ENCODE results near the gene C6orf118.

C6orf118 gene

GRCh38 chr6:165308926-165309731, at the start of gene C6orf118:
TSS of gene C6orf118 (minus strand) at chr6:165309605. CDS start at chr6:165309586, 19 bp downstream.
- no peak for DNase-seq (ENCODE audit: low read depth, low spot score)
- no peak within 1 kb of the TSS for H3K27ac ChIP-seq

- H3K27ac ChIP-seq = no peak overlapping the region
- no peak for DNase-seq (ENCODE audit: low read depth, low spot score)
Observed at GRCh38 chr6:165345700-165346099, 36.3 kb upstream of the C6orf118 start.

GRCh38 chr6:165340532-165340931, 31.1 kb upstream of the C6orf118 start:
- DNase-seq (ENCODE audit: low read depth, low spot score) = no peak

GRCh38 chr6:165325609-165326008, 16.2 kb upstream of the C6orf118 start:
- DNase-seq (ENCODE audit: low read depth, low spot score) = no peak
- H3K27ac ChIP-seq = no peak overlapping the region

More at GRCh38 chr6:165340532-165340931, 31.1 kb upstream of the C6orf118 start:
- no peak overlapping the region for H3K27ac ChIP-seq

- DNase-seq (ENCODE audit: low read depth, low spot score) = no peak
- H3K27ac ChIP-seq = no peak overlapping the region
Observed at GRCh38 chr6:165321555-165322145, 12.2 kb upstream of the C6orf118 start.

GRCh38 chr6:165321150-165321549, 11.7 kb upstream of the C6orf118 start:
- no peak for DNase-seq (ENCODE audit: low read depth, low spot score)

GRCh38 chr6:165317723-165318122, 8.3 kb upstream of the C6orf118 start:
- DNase-seq (ENCODE audit: low read depth, low spot score) = no peak

More at GRCh38 chr6:165321150-165321549, 11.7 kb upstream of the C6orf118 start:
- H3K27ac ChIP-seq = no peak overlapping the region

GRCh38 chr6:165306955-165307354, 2.5 kb downstream of the C6orf118 start:
- no peak for DNase-seq (ENCODE audit: low read depth, low spot score)
- H3K27ac ChIP-seq = no peak overlapping the region

More at GRCh38 chr6:165317723-165318122, 8.3 kb upstream of the C6orf118 start:
- H3K27ac ChIP-seq = no peak overlapping the region

- H3K27ac ChIP-seq = no peak overlapping the region
- no peak for DNase-seq (ENCODE audit: low read depth, low spot score)
Observed at GRCh38 chr6:165301372-165302246, 7.8 kb downstream of the C6orf118 start.

- H3K27ac ChIP-seq = no peak overlapping the region
- no peak for DNase-seq (ENCODE audit: low read depth, low spot score)
Observed at GRCh38 chr6:165300422-165300936, 8.9 kb downstream of the C6orf118 start.

- H3K27ac ChIP-seq = no peak overlapping the region
- DNase-seq (ENCODE audit: low read depth, low spot score) = no peak
Observed at GRCh38 chr6:165298875-165299274, 10.5 kb downstream of the C6orf118 start.

GRCh38 chr6:165298402-165298801, 11.0 kb downstream of the C6orf118 start:
- no peak for DNase-seq (ENCODE audit: low read depth, low spot score)
- no peak overlapping the region for H3K27ac ChIP-seq

GRCh38 chr6:165292657-165293056, 16.7 kb downstream of the C6orf118 start:
- H3K27ac ChIP-seq = no peak overlapping the region
- DNase-seq (ENCODE audit: low read depth, low spot score) = no peak

- no peak for DNase-seq (ENCODE audit: low read depth, low spot score)
- H3K27ac ChIP-seq = no peak overlapping the region
Observed at GRCh38 chr6:165274611-165275010, 34.8 kb downstream of the C6orf118 start.

GRCh38 chr6:165272585-165272984, 36.8 kb downstream of the C6orf118 start:
- H3K27ac ChIP-seq = no peak overlapping the region
- DNase-seq (ENCODE audit: low read depth, low spot score) = no peak

- H3K27ac ChIP-seq = no peak overlapping the region
- no peak for DNase-seq (ENCODE audit: low read depth, low spot score)
Observed at GRCh38 chr6:165268987-165269386, 40.4 kb downstream of the C6orf118 start.

- no peak overlapping the region for H3K27ac ChIP-seq
- DNase-seq (ENCODE audit: low read depth, low spot score) = no peak
Observed at GRCh38 chr6:165266621-165267020, 42.8 kb downstream of the C6orf118 start.

- DNase-seq (ENCODE audit: low read depth, low spot score) = no peak
- no peak overlapping the region for H3K27ac ChIP-seq
Observed at GRCh38 chr6:165266191-165266590, 43.2 kb downstream of the C6orf118 start.

- no peak overlapping the region for H3K27ac ChIP-seq
- DNase-seq (ENCODE audit: low read depth, low spot score) = no peak
Observed at GRCh38 chr6:165260462-165260861, 48.9 kb downstream of the C6orf118 start.

- no peak overlapping the region for H3K27ac ChIP-seq
- DNase-seq (ENCODE audit: low read depth, low spot score) = no peak
Observed at GRCh38 chr6:165249808-165250207, 59.6 kb downstream of the C6orf118 start.

All from epithelial cell of prostate (primary cell).